ENCODE measurements around the gene ITGAE. TPM values are rescaled to one million over a fixed set of nuclear protein-coding genes. Genes with fewer than 3 reads are reported as not detected.

Gene ITGAE
- total RNA-seq, 1 experiment from 2014 or later: 14.7 TPM

DNA sequence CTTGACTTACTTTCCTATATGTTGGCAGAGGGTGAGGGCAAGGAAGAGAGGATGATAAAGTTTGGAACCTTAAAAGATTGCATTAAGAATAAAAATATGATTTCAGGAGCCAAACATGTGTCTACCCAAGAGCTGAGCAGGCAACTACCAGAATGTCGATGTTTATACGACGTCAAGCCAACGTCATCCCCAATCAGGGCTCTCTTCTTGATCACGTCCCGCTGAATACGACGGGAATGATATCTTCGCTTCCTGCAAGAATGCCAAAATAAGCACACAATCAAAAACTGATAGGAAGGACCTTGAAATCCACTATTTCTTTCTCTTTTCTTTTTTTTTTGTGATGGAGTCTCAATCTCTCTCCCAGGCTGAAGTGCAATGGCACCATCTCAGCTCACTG is 20.1 kb upstream of the ITGAE start:
- H3K4me3 Mint-ChIP-seq (ENCODE audit: low read depth, unreplicated experiment): no peak overlapping the region
- H3K4me1 Mint-ChIP-seq (ENCODE audit: low read depth, unreplicated experiment): no peaks in the 10 kb centered on the region
- no peak overlapping the region for H3K27ac Mint-ChIP-seq (ENCODE audit: unreplicated experiment)
- TF ChIP-seq, protein P1, sequence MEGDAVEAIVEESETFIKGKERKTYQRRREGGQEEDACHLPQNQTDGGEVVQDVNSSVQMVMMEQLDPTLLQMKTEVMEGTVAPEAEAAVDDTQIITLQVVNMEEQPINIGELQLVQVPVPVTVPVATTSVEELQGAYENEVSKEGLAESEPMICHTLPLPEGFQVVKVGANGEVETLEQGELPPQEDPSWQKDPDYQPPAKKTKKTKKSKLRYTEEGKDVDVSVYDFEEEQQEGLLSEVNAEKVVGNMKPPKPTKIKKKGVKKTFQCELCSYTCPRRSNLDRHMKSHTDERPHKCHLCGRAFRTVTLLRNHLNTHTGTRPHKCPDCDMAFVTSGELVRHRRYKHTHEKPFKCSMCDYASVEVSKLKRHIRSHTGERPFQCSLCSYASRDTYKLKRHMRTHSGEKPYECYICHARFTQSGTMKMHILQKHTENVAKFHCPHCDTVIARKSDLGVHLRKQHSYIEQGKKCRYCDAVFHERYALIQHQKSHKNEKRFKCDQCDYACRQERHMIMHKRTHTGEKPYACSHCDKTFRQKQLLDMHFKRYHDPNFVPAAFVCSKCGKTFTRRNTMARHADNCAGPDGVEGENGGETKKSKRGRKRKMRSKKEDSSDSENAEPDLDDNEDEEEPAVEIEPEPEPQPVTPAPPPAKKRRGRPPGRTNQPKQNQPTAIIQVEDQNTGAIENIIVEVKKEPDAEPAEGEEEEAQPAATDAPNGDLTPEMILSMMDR (IDR thresholded peaks at IDR 0.05; ENCODE audit: unreplicated experiment): no peak
- no peaks in the 10 kb centered on the region for H3K27me3 Mint-ChIP-seq (ENCODE audit: unreplicated experiment)
- H3K9me3 Mint-ChIP-seq (ENCODE audit: low read depth, unreplicated experiment): no peaks in the 10 kb centered on the region
- intact Hi-C loops (cut with micrococcal nuclease; ENCODE audit: unreplicated experiment): no loop called here
- CTCF ChIA-PET: no interaction called here
- no peaks in the 10 kb centered on the region for H3K36me3 Mint-ChIP-seq (ENCODE audit: insufficient read depth, unreplicated experiment)
- no TSS peak for BruUV-seq (replicated peaks)
- no peak for DNase-seq

DNA sequence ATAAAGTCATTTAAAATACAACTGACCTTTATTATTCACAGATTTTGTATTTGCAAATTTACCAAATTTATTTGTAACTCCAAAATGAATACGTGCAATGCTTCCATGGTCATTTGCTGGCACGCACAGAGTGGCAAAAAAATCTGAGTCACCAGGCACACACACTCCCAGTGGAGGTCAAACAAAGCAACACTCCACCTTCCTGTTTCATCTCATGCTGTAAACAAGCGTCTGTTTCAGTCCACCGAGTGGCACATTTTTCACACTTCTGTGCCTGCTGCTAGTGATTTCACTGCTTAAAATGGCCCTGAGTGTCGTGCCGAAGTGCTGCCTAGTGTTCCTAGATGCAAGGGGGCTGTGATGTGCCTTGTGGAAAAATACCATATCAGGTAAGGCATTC is 17.8 kb upstream of the ITGAE start:
- CTCF ChIA-PET: no interaction called here
- Mint-ChIP-seq H3K9me3 (ENCODE audit: low read depth, unreplicated experiment) (no peaks in the 10 kb centered on the region), H3K36me3 (ENCODE audit: insufficient read depth, unreplicated experiment) (no peaks in the 10 kb centered on the region), H3K4me3 (ENCODE audit: low read depth, unreplicated experiment) (no peak overlapping the region), H3K27me3 (ENCODE audit: unreplicated experiment) (no peaks in the 10 kb centered on the region), H3K4me1 (ENCODE audit: low read depth, unreplicated experiment) (no peaks in the 10 kb centered on the region), H3K27ac (ENCODE audit: unreplicated experiment) (no peak overlapping the region)
- no peak for DNase-seq
- TF ChIP-seq, protein P1 (IDR thresholded peaks at IDR 0.05; ENCODE audit: unreplicated experiment): no peak
- BruUV-seq (replicated peaks): no TSS peak
- intact Hi-C loops (cut with micrococcal nuclease; ENCODE audit: unreplicated experiment): no loop called here

DNA sequence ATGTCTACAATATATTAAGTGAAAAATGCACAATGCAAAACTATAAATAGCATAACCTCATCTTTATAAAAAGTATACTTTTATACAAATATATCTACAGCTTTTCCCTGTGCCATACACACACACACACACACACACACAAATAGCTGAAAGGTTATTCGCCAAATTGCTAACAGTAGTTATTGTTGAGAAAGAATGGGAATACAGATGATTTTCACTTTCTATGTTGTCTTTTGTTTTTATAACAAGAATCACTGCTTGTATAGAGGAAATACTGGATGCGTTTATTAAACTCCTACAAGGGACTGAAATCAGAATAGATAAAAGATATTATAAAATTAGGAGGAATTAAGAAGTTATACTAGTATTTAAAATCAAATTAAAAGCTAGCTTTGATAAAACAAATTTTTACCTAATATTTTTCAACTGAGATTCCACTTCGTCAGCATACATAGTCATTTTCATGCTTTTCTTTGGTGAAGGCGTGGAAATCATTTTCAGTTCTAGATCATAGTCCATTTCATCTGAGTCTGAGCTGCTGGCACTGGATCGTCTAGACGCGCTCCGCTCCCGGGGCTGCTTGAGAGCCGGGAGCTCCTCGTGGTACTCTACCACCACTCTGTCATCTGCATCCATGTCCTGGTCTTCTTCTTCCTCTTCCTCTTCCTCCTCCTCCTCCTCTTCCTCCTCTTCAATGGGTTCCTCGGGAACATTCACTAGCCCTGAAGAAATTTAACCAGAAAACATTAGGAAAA is 17.0 kb upstream of the ITGAE start:
- DNase-seq: no peak
- CTCF ChIA-PET: no interaction called here
- Mint-ChIP-seq H3K27me3 (ENCODE audit: unreplicated experiment) (no peaks in the 10 kb centered on the region), H3K9me3 (ENCODE audit: low read depth, unreplicated experiment) (no peaks in the 10 kb centered on the region), H3K4me1 (ENCODE audit: low read depth, unreplicated experiment) (no peaks in the 10 kb centered on the region), H3K36me3 (ENCODE audit: insufficient read depth, unreplicated experiment) (no peaks in the 10 kb centered on the region), H3K27ac (ENCODE audit: unreplicated experiment) (no peak overlapping the region), H3K4me3 (ENCODE audit: low read depth, unreplicated experiment) (no peak overlapping the region)
- no TSS peak for BruUV-seq (replicated peaks)
- TF ChIP-seq, protein P1 (IDR thresholded peaks at IDR 0.05; ENCODE audit: unreplicated experiment): no peak
- intact Hi-C loops (cut with micrococcal nuclease; ENCODE audit: unreplicated experiment): no loop called here

DNA sequence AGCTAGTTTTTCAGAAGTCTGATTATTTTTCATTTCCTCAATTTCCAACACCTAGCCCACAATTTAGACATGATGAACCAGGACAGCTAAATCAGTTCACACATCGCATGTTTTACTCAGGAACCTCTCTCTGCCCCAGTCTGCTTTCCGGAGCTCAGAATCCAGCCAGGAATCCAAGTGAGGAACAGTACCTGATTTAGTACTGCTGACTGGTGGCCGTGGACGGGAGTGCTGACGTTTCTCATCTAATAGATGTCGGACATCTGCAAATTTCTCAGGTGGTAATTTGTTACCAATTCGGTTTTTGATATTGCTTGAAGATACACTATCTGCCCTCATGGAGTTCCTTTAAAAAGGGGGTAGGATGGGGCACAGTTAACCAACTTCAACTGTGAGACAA is 14.9 kb upstream of the ITGAE start:
- H3K27ac Mint-ChIP-seq (ENCODE audit: unreplicated experiment): no peak overlapping the region
- no peaks in the 10 kb centered on the region for H3K9me3 Mint-ChIP-seq (ENCODE audit: low read depth, unreplicated experiment)
- no TSS peak for BruUV-seq (replicated peaks)
- no peaks in the 10 kb centered on the region for H3K36me3 Mint-ChIP-seq (ENCODE audit: insufficient read depth, unreplicated experiment)
- TF ChIP-seq, protein P1 (IDR thresholded peaks at IDR 0.05; ENCODE audit: unreplicated experiment): no peak
- no peak overlapping the region for H3K4me3 Mint-ChIP-seq (ENCODE audit: low read depth, unreplicated experiment)
- no peak for DNase-seq
- intact Hi-C loops (cut with micrococcal nuclease; ENCODE audit: unreplicated experiment): no loop called here
- CTCF ChIA-PET: interaction anchor here (1.0 kb wide), 1 partner anchor 78 kb away, joined by 4 read pairs; no protein-coding TSS in a partner anchor
- no peaks in the 10 kb centered on the region for H3K4me1 Mint-ChIP-seq (ENCODE audit: low read depth, unreplicated experiment)
- no peaks in the 10 kb centered on the region for H3K27me3 Mint-ChIP-seq (ENCODE audit: unreplicated experiment)
